GM20000 (cell line): ENCODE results near the gene ANKH.
A peak's percentile ranks its signal among the peaks of the same experiment; 100 is the strongest.

Experiments
- DNase-seq: peaks from one replicate; pipeline ENCODE4 v3.0.0; 2012; ENCODE audit warnings: low spot score
- TF ChIP-seq, protein P1 (sequence below): IDR thresholded peaks from 2 replicates; pipeline ENCODE4 v1.5.1; 2012; ENCODE audit warnings: mild to moderate bottlenecking, control low read depth; ENCODE audit errors: extremely low read depth, missing control alignments

The ANKH gene

DNA sequence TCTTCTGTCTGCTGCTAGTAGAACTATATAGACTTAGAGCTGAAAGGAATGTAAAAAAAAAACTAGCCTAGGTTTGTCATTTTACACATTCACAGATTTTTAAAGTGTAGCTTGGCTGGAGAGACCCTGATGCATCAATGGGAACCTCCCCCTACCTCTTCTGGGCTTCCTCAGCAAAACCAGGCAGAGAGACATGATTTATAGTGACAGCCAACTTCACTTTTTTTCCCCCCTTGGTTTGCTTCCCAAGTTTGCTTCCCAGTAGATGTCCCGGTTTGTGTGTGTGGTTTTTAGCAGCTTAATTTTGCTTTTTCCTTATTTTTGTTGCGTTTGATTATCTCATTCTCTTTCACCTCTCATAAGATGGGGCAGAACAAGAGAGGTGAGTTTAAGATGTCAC lies 205.2 kb downstream of the ANKH start:
- DNase-seq = no peak
- TF ChIP-seq, protein P1, sequence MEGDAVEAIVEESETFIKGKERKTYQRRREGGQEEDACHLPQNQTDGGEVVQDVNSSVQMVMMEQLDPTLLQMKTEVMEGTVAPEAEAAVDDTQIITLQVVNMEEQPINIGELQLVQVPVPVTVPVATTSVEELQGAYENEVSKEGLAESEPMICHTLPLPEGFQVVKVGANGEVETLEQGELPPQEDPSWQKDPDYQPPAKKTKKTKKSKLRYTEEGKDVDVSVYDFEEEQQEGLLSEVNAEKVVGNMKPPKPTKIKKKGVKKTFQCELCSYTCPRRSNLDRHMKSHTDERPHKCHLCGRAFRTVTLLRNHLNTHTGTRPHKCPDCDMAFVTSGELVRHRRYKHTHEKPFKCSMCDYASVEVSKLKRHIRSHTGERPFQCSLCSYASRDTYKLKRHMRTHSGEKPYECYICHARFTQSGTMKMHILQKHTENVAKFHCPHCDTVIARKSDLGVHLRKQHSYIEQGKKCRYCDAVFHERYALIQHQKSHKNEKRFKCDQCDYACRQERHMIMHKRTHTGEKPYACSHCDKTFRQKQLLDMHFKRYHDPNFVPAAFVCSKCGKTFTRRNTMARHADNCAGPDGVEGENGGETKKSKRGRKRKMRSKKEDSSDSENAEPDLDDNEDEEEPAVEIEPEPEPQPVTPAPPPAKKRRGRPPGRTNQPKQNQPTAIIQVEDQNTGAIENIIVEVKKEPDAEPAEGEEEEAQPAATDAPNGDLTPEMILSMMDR = no peak

- DNase-seq = peak; percentile 66
- TF ChIP-seq, protein P1 = no peak
Measured at GRCh38 chr5:14665949-14666348, 205.6 kb downstream of the ANKH start.

DNA sequence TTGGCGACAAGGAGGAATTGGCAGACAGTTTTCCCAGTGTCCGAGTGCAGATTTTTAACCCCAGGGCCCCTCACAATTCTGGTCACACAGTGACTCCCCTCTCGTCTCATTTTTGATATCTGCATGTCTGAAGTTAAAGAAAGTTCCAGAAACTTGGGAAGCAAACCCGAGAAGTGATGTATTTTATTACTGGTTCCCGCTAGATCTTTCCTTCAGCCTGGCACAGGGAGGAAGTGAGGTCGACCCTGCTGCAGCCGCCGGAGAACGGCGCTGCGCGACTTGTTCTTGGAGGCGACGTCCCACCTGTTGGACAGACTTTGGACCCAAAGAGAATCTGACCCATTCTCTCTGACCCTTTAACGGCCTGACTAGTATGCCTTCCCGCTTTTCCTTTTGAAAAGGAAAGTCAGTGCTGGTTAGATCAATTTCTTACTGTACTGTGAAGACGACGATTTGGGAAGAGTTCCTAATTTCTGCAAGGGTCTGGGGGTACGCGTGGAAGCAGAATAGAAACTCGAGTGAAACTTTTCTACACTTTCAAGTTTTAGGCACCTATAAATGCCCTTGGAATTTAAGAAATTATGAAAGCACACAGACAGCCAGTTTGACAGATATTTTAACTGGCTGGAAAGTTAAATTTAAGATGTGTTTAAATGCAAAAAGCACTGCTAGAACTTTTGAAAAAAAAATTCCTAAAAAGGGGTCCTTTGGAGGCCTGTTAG lies 206.3 kb downstream of the ANKH start:
- DNase-seq = peak; percentile 43
- TF ChIP-seq, protein P1 = no peak

GRCh38 chr5:14664270-14665100 lies 207.1 kb downstream of the ANKH start, which contains the start of gene OTULIN:
Gene OTULIN (plus strand): TSS chr5:14664718. CDS start chr5:14664826, 108 bp downstream.
- peak; percentile 98 for DNase-seq
- TF ChIP-seq, protein P1 = no peak

GRCh38 chr5:14663734-14664269 lies 207.8 kb downstream of the ANKH start:
- TF ChIP-seq, protein P1 = no peak
- peak; percentile 60 for DNase-seq

- no peak for DNase-seq
- TF ChIP-seq, protein P1 = no peak
Measured at GRCh38 chr5:14662721-14663260, 208.8 kb downstream of the ANKH start.
